ENCODE measurements around the gene FARP2.
"Not testable (repeated sequence)": the region's sequence is repeated elsewhere in the genome, so short reads cannot be mapped to it uniquely, and the experiment has no call there.

FARP2 gene

DNA sequence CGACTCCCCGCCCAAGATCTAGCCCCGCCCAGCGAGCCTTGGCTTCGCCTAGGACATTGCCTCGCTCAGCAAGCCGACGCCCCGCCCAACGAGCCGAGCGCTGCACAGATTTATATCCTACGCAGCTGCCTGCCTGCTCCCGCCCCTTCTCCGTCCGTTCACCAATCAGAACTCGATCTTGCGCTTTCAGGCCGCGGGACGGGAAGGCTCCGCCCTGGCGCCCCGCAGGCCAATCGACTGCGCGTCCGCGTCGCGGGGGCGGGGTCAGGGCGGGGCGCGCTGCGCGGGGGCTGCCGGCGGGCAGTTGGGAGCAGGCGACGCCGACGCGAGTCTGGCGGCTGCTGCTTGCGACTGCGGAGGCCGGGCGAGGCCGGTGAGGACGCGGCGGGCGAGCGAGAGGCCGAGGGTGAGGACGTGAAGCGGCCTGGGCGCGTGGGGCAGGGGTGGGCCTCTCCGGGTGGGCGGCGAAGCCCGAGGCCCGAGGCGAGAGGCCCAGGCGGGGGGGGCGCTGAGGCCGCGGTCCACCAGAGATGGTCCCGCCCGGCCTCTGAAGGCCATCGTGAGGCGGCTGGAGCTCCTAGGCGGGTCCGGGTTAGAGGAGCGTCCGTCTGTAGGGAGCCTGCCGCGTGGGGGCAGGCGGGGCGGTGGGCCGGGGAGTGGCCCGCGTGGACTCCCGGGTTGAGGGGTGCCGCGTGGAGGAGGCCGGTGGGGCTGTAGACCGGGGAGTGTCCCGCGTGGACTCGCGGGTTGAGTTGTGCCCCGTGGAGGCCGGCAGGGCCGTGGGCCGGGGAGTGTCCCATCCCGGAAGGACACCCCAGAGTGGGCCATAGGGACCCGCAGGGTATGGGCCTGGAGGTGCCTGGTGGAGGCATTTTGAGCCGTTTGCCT is at the start of gene FARP2:
Gene FARP2 (plus strand): TSS at position 303 of the 888 bp plus-strand sequence. CDS start 16,823 bp downstream, outside the sequence.
- peak; percentile 99 for DNase-seq (ENCODE audit: low spot score)

DNA sequence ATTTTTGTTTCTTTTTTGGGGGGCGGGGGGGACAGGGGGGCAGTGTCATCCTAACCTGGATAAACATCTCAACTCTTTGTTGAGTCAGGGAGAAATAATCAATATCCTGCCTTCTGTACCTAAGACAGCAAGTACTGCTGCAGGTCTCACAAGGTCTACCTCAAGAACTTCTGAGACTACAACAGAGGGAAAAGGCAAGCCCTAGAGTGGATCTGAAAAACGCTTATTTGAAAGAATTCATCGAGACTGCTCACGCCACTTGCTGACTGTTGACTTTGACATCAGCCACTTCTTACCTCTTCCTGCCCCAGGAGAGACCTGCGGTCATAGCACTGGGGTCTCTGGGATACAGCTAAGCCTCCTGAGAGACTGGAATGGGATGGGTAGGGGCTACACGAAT is 49.0 kb upstream of the FARP2 start:
- DNase-seq (ENCODE audit: low spot score): no peak

GRCh38 chr2:241308267-241308666 is 47.8 kb upstream of the FARP2 start:
- DNase-seq (ENCODE audit: low spot score): no peak

- DNase-seq (ENCODE audit: low spot score): no peak
Measured at GRCh38 chr2:241308832-241309500, 47.1 kb upstream of the FARP2 start.

GRCh38 chr2:241309684-241310117 is 46.4 kb upstream of the FARP2 start:
- no peak for DNase-seq (ENCODE audit: low spot score)

GRCh38 chr2:241310917-241311566 is 45.0 kb upstream of the FARP2 start:
- peak; percentile 17 for DNase-seq (ENCODE audit: low spot score)

- DNase-seq (ENCODE audit: low spot score): no peak
Measured at GRCh38 chr2:241312082-241312481, 44.0 kb upstream of the FARP2 start.

DNA sequence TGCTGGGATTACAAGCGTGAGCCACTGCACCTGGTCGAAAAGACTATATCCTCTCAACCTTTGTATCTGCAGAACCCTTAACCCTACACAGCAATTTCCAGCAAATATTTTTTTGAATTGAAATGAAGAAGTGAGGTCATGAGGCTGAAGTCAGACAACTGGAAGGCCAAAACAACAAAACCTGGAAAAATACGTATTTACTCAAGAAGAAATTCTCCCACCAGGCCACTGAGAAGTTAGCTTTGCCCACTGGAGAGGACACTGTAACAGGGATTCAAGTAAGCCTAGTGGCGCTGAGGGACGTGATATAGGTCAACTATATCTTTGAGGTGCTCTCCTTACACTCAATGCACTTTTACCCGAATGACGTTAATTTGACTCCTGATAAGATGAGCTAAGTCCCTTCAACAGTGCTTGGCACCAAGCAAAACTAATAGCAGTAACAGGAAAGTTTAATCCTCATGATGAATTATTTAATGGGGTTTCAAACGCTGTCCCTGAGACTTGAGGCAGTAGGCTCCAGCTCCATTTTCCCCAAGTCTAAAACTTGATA is 42.5 kb upstream of the FARP2 start:
- no peak for DNase-seq (ENCODE audit: low spot score)

GRCh38 chr2:241314226-241315092 is 41.6 kb upstream of the FARP2 start:
- DNase-seq (ENCODE audit: low spot score): peak; percentile 71

- peak; percentile 97 for DNase-seq (ENCODE audit: low spot score)
Measured at GRCh38 chr2:241315093-241315878, 40.8 kb upstream of the FARP2 start, which contains the start of gene HDLBP. HDLBP (minus strand) TSS chr2:241315672; CDS start chr2:241266869, 48,803 bp downstream.

GRCh38 chr2:241315879-241316631 is 40.0 kb upstream of the FARP2 start, which contains the start of gene SEPTIN2:
SEPTIN2 (plus strand) TSS chr2:241315925; CDS start chr2:241324233, 8,308 bp downstream.
- DNase-seq (ENCODE audit: low spot score): peak; percentile 76

GRCh38 chr2:241316825-241317224 is 39.3 kb upstream of the FARP2 start:
- DNase-seq (ENCODE audit: low spot score): peak; percentile 12

- DNase-seq (ENCODE audit: low spot score): peak; percentile 54
Measured at GRCh38 chr2:241317391-241317790, 38.7 kb upstream of the FARP2 start.

- DNase-seq (ENCODE audit: low spot score): not testable (repeated sequence)
Measured at GRCh38 chr2:241318830-241319229, 37.3 kb upstream of the FARP2 start.

DNA sequence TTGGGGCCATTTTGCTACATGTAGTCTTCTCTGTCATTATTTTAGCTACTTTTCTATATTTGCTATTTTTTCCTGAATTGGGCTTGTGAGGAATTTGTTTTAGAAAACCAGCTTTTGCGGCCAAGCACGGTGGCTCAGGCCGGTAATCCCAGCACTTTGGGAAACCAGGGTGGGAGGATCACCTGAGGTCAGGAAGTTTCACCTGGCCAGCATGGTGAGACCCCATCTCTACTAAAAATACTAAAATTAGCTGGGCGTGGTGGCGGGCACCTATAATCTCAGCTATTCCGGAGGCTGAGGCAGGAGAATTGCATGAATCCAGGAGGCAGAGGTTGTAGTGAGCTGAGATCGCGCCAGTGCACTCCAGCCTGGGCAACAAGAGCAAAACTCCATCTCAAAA is 35.7 kb upstream of the FARP2 start:
- DNase-seq (ENCODE audit: low spot score): no peak

DNA sequence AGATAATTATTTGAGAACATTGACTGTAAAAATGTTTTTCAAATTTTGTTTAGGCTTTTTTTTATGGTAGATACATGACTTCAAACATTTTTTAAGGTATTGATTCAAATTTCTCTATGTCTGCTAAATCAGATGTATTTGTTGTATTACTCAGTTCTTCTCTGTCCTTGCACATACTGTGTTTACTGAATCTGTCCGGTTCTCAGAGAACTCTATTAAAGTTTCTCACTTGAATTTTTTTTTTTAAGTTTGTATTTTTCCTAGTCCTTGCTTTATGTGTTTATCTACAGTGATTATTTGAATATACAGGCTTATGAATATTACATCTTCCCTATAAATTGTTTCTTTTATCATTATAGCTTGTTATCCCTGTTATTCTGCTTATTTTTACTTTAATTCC is 35.1 kb upstream of the FARP2 start:
- DNase-seq (ENCODE audit: low spot score): no peak

- DNase-seq (ENCODE audit: low spot score): no peak
Measured at GRCh38 chr2:241321886-241322285, 34.2 kb upstream of the FARP2 start.

- DNase-seq (ENCODE audit: low spot score): no peak
Measured at GRCh38 chr2:241323778-241324177, 32.3 kb upstream of the FARP2 start.

DNA sequence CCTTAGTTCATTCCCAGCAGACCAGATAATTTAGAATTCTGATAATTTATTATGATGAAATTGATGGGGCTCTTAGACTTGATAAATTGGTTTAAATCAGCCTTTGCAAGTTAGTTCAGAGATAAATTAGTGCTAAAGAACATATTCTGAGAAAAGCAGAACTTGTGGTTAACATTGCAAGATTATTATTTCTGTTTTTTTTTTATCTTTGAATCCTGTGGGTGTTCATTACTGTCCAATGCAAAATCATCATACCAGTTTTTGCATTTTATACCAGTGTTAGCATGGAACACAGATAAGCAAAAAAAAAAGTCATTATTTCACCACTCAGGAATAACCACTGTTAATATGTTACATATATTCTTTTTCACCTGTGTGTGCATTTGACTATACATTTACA is 31.3 kb upstream of the FARP2 start:
- DNase-seq (ENCODE audit: low spot score): no peak

- DNase-seq (ENCODE audit: low spot score): no peak
Measured at GRCh38 chr2:241325257-241325656, 30.8 kb upstream of the FARP2 start.
